OCI-LY3 (cell line): ENCODE measurements around the gene SORCS1.

Source experiments
- CTCF ChIP-seq: fragments of 200-600, 300-600 bp; sonication (generic); IDR thresholded peaks from 2 replicates; pipeline ENCODE4 v1.5.1; 2014; ENCODE audit warnings: antibody characterized with exemption, low read length, low read depth
- EZH2phosphoT487 ChIP-seq: fragments of 200-600 bp; shearing (Covaris generic); IDR thresholded peaks from 2 replicates; pipeline ENCODE4 v1.6.1; 2018; ENCODE audit warnings: antibody characterized with exemption, mixed run types, low read depth

DNA sequence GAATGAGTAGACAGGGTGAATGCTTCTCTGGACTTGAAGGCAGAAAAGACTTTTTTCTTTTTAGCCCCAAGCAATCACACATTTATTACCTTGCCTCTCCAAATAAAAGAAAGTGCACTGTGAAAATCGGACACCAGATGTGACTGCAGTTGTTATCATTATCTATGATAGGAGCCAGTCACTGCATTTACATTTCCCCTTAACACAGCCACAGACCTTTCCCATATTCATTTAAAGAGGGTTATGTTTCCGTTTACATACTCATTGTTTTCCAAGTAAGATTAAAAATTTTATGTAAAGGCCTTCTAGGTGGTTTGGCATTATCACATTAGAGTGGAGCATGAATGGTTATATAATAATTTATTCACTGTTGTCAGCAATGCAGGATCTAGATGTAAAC is 586.8 kb downstream of the SORCS1 start:
- TF ChIP-seq CTCF (no peak), EZH2phosphoT487 (no peak)
